GM12865 (cell line): ENCODE data around the gene ANKRD23.
A peak's percentile ranks its signal among the peaks of the same experiment; 100 is the strongest.

ENCODE experiments used
- DNase-seq: peaks from one replicate; pipeline ENCODE4 v3.0.0; 2010; ENCODE audit warnings: low read depth
- H3K4me3 ChIP-seq: 2 replicates; pipeline ENCODE4 v1.5.1; 2011; ENCODE audit warnings: mild to moderate bottlenecking, low read depth, low read length, control low read depth
- CTCF ChIP-seq: IDR thresholded peaks from 2 replicates; pipeline ENCODE4 v1.5.1; 2011; ENCODE audit warnings: low read length, control low read depth, low read depth, inconsistent platforms; ENCODE audit not compliant: insufficient read depth; ENCODE audit errors: missing control alignments

ANKRD23 gene

GRCh38 chr2:96861074-96861473 lies 17.3 kb upstream of the ANKRD23 start:
- no peak overlapping the region for H3K4me3 ChIP-seq
- TF ChIP-seq CTCF, result no peak
- DNase-seq, result no peak

- no peak for DNase-seq
- H3K4me3 ChIP-seq, result no peak overlapping the region
- no peak for TF ChIP-seq CTCF
Measured at GRCh38 chr2:96860065-96861029, 16.5 kb upstream of the ANKRD23 start.

DNA sequence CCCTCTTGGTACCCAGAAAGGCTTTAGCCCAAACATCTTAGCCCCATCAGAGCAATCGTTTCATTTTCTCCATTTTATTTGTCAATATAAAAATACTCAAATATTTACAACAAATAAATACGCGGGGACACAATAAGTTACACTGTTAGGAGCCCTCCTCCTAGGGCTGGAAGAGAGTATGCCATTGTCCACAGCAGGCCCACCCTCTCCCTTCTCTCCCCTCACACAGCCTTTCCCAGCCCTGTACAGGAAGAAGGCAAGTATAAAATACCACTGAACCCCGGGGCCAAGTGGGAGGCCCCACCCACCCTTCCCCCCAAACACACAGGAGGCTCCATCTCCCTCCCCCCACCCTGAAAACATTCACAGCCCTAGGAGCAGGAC lies 15.9 kb upstream of the ANKRD23 start:
- H3K4me3 ChIP-seq, result no peak overlapping the region
- DNase-seq, result no peak
- no peak for TF ChIP-seq CTCF

DNA sequence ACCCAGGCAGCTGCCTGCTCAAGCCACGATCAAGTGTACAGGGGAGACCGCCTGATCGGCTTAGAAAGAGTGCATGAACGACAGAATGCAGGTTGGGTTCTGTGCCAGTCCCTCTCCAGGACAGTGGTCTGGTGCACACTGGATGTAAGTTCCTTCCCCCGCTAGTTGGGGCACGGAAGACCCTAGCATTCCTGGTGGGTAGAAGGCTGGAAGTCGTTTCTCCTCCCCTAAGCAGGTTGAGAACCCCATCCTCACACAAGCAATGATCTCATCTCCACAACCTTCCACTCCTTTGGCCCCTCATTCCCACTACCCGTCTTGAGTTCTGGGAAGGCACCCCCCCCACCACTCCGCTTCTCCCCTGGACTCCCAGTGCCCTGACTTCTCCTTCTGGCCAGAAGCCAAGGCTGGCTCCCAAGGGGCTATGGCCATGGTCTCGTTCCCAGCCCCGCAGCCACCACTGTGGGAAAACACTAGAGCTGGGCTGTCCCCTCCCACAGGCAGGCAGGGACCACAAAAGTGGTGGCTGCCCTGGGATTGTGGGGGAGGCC lies 15.4 kb upstream of the ANKRD23 start:
- no peak for TF ChIP-seq CTCF
- DNase-seq, result no peak
- no peak overlapping the region for H3K4me3 ChIP-seq

DNA sequence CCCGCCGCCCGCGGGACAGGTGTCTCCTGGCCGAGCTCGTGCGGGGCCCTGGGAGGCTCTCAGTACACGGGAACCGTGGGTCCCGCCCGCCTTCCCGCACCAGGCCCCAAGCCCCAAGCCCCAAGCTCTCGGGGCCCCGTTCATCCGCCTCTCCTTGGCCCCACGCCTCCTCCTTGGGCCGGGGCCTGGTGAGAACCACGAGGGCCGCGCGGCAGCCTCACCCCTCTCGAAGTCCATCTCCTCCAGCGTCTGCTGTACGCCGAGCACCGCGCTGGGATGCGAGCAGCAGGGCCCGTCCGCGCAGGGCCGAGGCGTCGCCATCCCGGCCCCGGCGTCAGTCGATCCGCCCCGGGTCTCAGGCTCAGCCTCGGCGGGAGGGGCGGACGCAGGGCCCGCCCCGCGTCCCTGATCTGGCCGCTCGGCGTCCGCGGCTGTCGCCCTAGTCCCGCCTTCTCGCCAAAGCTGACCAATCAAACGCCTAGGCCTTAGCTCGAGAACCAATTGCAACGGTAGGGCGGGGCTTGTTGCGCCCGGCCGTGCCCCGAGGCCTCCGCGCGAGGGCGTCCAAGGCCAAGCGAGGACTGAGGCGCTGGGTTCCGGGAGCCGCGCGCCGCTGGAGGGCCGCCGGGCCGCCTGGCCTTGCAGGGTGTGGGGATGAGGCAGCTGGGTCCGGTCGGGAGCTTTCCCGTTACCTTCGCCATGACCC lies 14.0 kb upstream of the ANKRD23 start, which contains the start of gene ANKRD39:
Gene ANKRD39 (minus strand): TSS at position 350 of the 706 bp plus-strand sequence. CDS start 29 bp downstream, at position 321.
- peak; percentile 99 for DNase-seq
- TF ChIP-seq CTCF, result peak; percentile 84
- H3K4me3 ChIP-seq, result peak within 1 kb of the TSS; percentile 89

GRCh38 chr2:96856776-96857666 lies 13.2 kb upstream of the ANKRD23 start:
- H3K4me3 ChIP-seq, result peak overlapping the region; percentile 89
- peak; percentile 58 for DNase-seq
- TF ChIP-seq CTCF, result no peak
